Neural progenitor cell (in vitro differentiated cells): ENCODE measurements around the gene UBTD1.

Experiments used
- EZH2 ChIP-seq: fragments of 200-600 bp; sonication (generic); IDR thresholded peaks from 2 replicates; pipeline ENCODE4 v1.6.1; 2017; ENCODE audit warnings: antibody characterized with exemption, mild to moderate bottlenecking, moderate library complexity
- EZH2phosphoT487 ChIP-seq: fragments of 200-600 bp; sonication (generic); IDR thresholded peaks from 2 replicates; pipeline ENCODE4 v1.6.1; 2017; ENCODE audit warnings: antibody characterized with exemption

DNA sequence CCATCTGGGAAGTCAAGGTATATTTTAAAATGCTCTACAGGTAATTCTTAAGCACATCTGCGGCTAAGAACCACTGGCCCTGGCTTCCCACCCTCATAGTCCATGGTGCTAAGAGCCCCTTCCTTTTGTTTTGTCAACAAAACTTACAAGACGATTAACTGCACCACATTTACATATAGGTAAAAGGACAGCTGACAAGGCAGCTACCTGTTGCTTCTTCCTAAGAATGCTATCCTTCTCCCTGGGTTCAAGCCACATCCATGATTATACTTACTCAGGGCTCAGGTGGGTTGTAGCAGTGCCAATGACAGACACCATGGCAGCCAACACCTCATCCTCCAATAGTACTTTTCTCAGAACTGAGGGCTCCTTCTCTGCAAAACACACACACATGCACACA lies 36.4 kb upstream of the UBTD1 start:
- TF ChIP-seq EZH2phosphoT487 (no peak), EZH2 (no peak)
